HG02938 (cell line): ENCODE data around the gene CPTP.
A peak's percentile ranks its signal among the peaks of the same experiment; 100 is the strongest.
"Not testable (repeated sequence)": the region's sequence is repeated elsewhere in the genome, so short reads cannot be mapped to it uniquely, and the experiment has no call there.

Source experiments
- ATAC-seq: cut with Tn5 transposase; IDR thresholded peaks from one replicate; pipeline ENCODE4 v1.9.1; 2021; ENCODE audit warnings: mild to moderate bottlenecking, moderate library complexity; ENCODE audit not compliant: unreplicated experiment

The CPTP gene

DNA sequence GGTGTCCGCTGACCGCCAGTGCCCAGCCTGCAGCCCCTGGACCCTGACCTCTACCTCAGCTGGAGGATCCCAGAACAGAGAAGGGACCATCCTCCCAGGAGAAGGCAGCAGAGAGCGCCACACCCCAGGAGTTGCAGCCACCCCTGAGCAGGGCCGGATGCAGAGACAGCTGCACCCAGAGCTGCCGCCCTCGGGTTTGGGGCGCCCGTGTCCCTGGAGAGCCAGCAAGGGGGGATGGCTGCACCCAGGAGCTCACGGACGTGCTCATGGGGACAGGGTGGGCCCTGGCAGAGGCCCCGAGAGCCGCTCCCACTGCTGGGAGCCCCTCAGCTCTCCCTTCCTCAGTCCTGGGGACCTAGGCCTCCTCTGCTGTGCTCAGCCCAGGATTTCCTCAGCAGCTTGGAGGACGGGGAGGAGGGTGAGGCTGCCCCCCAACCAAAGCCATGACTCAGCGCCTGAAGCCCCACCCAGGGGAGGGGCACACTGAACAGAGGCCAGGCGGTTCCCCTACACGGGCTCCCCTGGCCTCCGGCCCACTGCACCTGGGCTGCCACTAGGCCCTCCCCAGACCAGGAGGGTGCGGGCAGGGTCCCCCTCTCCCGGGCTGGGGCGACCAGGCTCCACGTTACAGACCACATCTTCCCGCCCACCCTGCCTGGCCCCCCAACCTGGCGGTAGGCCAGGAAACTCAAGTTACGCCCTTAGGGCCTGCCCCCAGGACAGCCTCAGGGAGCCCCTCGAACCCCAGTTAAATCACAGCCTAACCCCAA, 19.1 kb upstream of the CPTP start:
- no peak for ATAC-seq

DNA sequence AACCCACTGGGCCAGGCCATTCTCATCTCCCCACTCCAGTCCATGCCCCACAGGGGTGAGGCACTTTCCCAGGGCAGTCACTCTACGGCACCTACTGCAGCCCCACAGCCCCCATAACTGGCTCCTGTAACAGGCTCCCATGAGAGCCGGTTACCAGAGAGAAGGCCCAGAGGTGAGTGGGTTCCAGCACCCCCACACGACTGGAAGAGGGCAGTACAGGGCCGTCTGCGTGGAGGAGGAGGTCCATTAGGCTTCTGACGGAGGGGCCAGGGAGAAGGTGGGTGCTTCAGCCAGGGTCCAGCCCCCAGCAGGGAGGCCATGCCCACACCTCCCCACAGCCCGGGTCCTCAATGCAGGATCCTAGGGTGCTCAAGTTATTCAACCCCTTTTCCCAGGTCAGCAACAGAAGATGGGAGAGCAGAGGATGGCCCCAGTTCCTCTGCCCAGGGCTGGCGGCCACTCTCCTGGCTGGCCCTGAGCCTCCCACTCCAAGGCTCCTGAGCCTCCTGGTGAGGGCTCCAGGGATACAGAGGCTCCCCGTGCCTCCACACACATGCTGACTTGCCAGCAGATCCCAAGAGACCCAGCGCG, 18.4 kb upstream of the CPTP start:
- ATAC-seq: no peak

DNA sequence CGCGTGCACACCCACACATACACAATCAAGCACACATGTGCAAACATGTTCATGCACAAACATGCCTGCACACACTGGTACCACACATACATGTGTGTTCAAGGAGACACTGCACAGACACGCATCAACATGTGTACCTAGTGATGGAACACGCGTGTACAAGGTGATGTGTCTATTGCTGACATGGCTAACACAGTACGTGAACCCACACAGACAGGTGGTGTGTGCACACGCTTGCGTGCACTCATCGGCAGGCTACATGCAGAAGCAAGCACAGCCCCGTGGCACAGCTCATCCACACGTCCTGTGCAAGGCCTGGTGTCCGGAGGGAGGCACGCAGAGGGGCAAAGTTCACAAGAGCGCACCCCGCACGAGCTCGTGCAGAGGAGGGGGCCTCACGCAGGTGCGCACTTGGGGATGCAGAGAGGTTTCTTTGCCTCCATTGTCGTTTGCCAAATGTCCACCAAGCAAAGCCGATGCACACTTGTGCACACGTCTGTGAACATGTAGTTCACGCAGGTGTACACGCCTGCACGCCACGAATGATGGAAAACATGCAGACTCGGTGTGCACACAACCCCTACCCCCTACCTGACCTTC, 17.8 kb upstream of the CPTP start:
- ATAC-seq: no peak

DNA sequence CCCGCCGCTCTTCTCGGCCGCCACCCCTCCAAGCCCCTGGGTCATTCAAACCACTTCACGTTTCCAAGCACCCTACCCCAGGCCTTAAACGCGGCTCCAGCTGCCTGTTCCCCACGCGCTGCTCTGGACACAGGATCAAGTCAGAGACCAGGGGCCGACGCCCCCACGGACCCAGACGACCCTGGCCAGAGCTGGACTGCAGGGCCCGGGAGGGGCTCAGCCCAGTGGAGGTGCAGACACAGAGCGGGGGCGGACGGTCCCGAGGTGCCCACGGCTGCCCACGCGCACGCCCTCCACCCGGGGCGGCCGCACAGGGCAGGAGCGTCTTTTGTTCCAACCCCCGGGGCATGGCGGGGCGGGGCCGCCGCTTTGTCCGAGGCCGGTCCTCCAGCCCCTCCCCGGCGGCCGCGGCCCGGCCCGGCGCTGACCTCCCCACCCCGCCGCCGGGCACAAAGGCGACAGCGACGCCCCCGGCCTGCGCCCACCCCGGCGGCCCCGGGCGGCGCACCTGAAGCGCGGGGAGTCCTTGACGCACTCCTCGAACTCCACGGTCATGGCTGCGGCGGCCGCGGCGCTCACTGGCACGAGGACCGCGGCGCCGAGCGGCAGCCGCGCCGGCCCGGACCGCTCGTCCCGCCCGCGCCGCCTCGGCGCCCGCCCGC, 17.2 kb upstream of the CPTP start:
- no peak for ATAC-seq

DNA sequence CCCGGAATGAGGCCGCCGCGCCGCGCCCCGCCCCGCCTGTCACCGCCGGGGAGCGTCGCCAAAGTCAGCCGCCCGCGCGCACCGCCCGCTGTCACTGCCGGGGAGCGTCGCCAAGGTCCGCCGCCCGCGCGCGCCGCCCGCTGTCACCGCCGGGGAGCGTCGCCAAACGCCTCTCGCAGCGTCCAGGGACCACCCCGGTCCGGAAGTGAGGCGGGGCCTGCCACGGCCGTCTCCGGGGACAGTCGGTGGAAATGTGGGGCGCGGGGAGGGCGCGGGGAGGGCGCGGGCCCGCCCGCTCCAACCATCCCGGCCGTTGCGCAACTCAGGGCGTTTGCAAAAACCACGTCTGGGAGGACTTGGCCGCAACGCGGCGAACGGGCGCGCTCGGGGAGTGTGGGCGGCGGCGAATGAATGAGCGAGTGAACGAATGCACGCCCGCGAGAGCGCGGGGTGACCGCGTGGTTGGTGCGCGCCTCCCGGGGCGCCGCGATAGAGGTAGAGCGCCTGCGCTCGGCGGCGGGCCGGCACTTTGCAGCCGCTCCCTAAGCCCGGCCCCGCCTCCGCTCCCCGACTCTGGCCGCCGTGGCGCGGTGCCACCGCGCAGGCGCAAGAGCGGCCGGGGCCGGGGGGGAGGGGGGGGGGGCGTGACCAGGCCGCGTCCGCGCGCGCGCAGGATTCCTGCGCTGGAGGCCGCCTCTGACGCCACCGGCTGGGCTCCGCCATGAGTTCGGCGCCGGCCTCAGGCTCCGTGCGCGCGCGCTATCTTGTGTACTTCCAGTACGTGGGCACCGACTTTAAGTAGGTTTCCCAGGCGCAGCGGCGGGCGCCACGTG, 16.5 kb upstream of the CPTP start, which contains the start of the genes ACAP3 and PUSL1:
Gene ACAP3 (minus strand): TSS at position 8 of the 833 bp plus-strand sequence. CDS start 115 bp downstream, outside the sequence.
Gene PUSL1 (plus strand): TSS at position 675 of the 833 bp plus-strand sequence. CDS start 47 bp downstream, at position 722.
- ATAC-seq: peak; percentile 46

DNA sequence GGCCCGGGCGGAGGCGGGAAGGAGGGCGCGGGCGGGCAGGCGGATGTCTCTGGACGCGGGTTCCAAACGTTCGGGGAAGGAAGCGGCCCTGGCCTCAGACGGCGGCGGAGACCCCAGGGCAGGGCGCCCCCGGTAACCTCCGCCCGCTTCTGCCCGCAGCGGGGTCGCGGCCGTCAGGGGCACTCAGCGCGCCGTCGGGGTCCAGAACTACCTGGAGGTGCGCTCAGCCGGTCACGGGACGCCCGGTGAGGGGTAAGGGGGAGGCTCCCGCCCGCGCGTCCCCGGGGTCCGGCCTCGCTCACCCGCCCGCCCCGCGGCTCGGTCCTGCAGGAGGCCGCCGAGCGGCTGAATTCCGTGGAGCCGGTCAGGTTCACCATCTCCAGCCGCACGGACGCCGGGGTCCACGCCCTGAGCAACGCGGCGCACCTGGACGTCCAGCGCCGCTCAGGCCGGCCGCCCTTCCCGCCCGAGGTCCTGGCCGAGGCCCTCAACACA, 15.8 kb upstream of the CPTP start:
- no peak for ATAC-seq

DNA sequence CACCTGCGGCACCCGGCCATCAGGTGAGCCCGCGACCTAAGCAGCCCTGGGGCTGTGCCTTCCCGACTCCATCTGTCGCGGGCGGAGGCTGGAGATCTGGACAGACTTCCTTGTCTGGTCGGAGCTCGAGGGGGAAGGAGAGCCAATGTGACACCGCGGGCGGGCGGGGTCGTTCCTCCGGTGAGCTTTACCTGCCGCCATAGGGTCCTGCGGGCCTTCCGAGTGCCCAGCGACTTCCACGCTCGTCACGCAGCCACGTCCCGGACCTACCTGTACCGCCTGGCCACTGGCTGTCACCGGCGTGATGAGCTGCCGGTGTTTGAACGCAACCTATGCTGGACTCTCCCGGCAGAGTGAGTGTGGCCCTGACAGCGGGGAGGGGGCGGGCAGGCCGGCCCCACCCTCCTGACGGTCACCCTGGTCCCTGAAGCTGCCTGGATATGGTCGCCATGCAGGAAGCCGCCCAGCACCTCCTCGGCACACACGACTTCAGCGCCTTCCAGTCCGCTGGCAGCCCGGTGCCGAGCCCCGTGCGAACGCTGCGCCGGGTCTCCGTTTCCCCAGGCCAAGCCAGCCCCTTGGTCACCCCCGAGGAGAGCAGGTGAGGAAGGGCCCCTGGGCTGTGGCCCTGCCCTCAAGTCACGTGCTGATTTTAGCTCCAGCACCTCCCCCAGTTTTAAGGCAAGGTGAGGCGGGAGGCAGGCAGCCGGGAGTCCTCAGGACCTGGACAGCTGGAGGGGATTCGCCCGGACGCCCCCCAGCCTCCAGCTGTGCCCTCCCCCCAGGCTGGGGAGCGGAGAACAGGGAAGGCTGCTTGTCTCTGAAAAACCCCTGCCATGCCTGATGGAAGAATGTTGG, 15.1 kb upstream of the CPTP start:
- no peak for ATAC-seq

DNA sequence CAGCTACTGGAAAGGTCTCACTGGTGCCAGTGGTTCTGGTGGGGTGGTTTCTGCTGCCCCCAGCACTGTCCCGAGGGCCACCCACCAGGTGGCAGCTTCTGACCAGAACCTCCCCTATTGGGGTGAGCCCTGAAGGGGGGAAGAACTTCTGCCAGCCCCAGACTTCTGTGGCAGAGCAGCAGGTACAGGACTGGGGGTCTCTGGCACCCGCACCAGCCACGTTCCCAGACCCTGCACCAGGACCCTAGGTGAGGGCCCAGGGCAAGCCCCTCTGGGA, 14.6 kb upstream of the CPTP start:
- no peak for ATAC-seq

DNA sequence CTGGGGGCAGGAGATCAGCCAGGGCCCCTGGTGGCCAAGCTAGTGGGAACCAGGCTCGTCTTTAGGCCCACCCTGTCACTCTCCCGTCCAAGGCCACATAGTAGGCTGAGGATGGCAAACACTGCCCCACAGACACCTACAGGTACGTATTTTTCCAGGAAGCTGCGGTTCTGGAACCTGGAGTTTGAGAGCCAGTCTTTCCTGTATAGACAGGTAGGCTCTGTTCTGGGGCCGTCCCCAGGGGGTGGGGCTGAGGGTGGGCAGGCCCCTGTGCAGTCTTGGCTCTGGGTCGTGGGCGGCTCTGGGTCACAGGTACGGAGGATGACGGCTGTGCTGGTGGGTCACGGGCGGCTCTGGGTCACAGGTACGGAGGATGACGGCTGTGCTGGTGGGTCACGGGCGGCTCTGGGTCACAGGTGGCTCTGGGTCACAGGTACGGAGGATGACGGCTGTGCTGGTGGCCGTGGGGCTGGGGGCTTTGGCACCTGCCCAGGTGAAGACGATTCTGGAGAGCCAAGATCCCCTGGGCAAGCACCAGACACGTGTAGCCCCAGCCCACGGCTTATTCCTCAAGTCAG, 14.0 kb upstream of the CPTP start:
- ATAC-seq: no peak

DNA sequence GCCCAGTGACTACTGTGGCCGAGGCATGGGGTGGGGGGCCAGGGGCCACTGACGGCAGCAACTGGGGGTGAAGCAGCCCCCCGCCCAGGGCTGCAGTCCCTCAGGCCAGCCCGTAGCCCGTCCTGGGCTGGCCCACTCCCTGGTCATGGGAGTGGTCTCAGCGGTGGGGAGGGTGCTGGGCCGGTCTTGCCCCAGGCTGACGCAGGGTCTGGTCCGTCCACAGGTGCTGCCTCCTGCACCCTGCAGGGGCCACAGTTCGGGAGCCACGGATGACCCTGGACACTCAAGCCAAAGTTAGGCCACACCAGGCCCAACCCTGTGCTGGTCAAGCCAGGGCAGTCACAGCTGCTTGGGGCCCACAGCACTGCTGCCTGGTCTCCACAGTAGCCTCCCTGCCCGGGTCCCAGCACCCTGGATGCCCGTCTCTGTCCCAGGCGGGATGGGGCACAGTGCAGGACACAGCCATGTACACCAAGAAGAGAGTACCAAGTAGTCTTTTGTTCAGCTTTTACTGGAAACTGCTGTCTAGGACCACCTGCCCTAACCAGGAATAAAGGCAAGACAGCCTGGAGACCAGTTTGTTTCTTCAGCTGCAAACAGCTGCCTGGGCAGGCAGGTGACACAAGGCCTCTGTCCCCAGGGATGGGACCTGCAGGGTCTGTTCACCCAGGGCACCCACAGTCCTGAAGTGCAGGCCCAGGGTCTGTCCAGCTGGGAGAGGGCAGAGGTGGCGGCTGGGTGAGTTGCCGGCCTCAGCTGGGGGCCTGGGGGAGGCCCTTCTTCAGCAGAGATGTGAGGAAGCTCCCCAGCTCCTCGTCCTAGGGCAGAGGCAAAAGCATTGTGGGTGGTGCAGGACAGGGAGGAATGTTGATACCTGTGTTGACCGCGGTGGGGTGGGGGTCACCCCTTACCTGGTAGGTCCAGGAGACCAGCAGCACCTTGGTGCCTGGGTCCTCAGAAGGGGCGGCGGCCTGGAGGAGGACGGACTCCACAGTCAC, 13.2 kb upstream of the CPTP start:
- no peak for ATAC-seq

DNA sequence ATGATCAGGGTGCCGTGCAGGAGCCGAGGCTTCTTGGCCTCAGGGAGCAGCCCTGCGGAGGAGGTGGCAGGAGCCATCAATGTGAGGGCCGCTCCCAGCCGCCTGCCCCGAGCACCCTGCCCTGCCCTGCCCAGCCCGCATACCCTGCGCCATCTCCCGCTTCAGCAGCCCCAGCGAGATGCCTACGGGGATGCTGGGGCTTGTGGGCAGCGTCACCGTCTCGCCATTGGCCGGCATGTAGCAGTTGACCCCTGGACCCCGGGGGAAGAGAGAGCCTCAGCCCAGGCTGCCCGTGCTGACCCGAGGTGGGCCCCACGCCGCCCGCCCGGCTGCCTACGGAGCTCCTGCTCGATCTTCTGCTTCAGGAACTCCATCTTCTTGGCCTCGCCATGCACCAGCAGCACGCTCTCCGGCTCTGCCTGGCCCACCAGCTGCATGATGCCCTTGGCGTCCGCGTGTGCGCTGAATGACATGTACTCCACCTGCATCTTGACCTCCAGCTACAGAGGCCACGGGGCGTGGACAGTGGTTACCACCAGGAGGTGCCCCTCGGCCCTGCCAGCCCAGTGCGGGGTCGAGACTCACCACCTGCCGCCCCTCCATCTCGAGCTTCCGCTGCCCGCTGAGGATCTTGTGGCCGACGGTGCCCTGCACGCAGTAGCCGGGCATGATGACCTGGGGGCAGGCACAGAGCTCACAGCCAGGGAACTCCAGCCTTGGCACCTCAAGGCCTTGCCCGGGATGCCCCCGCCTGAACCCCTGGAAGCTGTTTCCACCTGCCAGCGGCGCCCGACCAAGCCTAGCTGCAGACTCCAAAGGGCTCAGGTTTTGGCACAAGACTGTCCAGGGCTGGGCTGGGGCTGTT, 11.9 kb upstream of the CPTP start:
- no peak for ATAC-seq

DNA sequence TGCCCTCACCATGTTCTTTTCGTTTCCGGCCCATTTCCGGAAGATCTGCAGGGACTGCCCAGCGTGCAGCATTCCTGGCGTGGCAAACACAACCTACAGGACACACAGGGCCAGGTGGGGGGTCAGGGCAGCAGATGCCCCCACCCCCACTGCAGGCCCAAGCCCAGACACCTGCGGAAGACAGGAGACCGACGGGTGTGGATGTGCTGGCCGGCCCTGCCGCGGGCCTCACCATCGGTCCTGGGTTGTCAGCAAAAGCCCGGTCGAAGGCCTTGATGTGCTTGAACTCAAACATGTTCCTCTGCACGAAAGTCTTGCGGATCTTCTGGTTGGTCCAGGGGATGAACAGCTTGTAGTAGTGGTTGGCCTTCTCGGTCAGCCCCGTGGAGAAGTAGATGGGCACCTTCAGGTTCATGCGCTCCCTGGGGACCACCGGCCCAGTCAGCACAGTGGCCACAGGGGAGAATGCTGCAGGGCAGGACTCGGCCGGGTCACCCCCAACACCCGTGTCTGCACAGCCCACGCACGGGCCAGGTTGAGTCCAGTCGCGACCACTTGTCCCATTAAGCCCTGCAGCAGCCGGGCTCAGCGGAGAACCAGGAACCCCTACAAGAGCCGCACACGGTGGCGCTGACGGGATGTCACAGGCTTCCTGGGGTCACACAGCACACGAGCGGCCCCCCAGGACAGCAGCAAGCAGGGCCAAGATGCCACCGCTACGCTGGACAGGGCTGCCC, 10.9 kb upstream of the CPTP start:
- no peak for ATAC-seq

DNA sequence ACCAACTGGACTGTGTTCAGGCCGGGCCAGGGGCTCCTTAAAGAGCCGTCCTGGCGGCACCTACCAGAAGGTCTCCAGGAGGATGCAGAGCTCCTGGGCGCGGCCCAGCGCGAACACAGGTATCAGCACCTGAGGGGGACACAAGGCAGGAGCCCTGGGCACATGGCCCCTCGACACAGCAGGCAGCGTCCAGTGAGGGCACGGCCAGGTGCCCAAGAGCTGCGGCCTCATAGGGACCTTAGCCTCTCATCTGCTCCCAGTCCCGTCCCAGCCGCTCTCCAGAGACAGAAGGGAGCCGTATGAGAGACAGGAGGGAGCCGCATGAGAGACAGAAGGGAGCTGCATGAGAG, 10.4 kb upstream of the CPTP start:
- ATAC-seq: no peak

DNA sequence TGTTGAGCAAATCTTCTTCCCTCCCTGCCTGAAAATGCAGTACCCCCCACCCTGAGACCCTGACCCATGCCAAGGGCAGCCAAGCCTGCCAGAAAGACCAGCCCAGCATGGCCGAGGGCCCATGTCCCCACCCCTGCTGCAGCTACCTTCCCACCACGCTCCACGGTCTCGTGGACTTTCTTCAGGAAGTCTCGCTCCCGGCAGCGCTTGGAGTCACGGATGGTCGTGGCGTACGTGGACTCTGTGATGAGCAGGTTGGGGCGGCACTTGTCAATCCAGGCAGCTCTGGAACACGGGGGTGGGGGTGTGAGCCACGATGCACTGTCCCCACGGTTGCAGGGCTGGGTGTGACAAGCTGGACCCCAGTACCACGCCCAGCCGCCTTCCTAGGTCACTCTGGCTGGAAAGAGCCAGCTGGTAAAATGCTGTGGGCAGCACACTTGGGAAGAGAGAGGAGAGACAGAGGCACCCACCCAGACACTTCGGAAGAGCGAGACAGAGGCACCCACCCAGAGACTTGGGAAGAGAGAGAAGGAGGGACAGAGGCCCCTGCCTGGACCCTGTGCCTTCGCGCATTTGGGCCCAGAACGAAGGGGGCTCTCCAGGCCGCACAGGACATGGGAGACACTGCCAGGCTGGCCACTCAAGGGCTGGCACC, 9.8 kb upstream of the CPTP start:
- no peak for ATAC-seq

DNA sequence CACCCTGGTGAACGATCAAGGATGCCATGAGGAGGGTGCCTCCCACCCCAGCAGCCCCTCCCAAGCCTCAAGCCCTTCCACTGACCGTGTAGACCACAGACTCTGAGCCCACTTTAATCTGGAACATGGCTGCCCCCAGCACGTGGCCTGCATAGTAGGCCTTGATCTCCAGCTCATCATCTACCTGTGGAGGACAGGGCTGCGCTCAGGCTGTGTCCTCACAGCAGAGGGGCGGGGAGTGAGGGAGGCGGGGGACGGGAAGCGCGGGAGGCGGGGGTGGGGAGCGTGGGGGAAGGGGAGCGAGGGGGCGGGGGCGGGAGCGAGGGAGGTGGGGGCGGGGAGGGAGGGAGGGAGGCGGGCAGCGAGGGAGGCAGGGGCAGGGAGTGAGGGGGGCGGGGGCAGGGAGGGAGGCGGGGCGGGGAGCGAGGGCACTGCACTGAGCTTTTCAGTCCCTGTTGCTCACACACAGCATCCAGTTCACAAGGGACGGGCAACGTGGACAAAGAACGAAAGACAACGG, 9.1 kb upstream of the CPTP start:
- no peak for ATAC-seq

DNA sequence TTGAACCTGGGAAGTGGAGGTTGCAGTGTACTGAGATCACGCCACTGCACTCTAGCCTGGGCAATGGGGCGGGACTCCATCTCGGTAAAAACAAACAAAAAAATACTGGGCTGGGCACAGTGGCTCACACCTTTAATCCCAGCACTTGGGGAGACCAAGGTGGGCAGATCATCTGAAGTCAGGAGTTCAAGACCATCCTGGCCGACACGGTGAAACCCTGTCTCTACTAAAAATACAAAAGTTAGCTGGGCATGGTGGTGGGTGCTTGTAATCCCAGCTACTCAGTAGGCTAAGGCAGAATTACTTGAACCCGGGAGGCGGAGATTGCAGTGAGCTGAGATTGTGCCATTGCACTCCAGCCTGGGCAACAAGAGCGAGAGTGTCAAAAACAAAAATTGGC, 8.4 kb upstream of the CPTP start:
- ATAC-seq: not testable (repeated sequence)
